CD14-positive monocyte (primary cell): ENCODE results near the gene PCAT6. TPM values are rescaled to one million over a fixed set of nuclear protein-coding genes. Genes with fewer than 3 reads are reported as not detected.

Experiments used
- DNase-seq, 3 donors: peaks; one replicate each; pipeline ENCODE4 v3.0.0-alpha.2; 2011 to 2022
- H2AFZ ChIP-seq: 2 replicates; pipeline ENCODE4 v1.6.0; 2012; ENCODE audit warnings: mild to moderate bottlenecking, low read depth, low read length, inconsistent platforms; ENCODE audit not compliant: insufficient read depth, poor library complexity, severe bottlenecking
- H3K27ac ChIP-seq, 2 donors: 1 replicate in 1 of 2; 2 replicates in 1 of 2; pipeline ENCODE4 v1.5.1; 2012 to 2013; ENCODE audit warnings: low read length in 2 of 2, control low read depth in 1 of 2, inconsistent platforms in 1 of 2, low read depth in 1 of 2, mild to moderate bottlenecking in 1 of 2
- H3K27me3 ChIP-seq, 2 donors: one replicate each; pipeline versions ENCODE4 v1.6.0 to v1.6.1; 2011 to 2013; ENCODE audit warnings: low read length in 2 of 2; ENCODE audit not compliant: control insufficient read depth in 2 of 2, insufficient read depth in 2 of 2
- H3K36me3 ChIP-seq, 2 donors: replicated peaks in 1 of 2; 1 replicate in 1 of 2; 2 replicates in 1 of 2; pipeline versions ENCODE4 v1.5.1 to v1.6.1; 2012 to 2013; ENCODE audit warnings: low read length in 2 of 2, control low read depth in 1 of 2, inconsistent platforms in 1 of 2, mild to moderate bottlenecking in 1 of 2; ENCODE audit not compliant: insufficient read depth in 2 of 2, control insufficient read depth in 1 of 2
- H3K4me1 ChIP-seq, 2 donors: 1 replicate in 1 of 2; 2 replicates in 1 of 2; pipeline versions ENCODE4 v1.5.1 to v1.6.1; 2012 to 2013; ENCODE audit warnings: low read length in 2 of 2, control low read depth in 1 of 2, inconsistent platforms in 1 of 2, mild to moderate bottlenecking in 1 of 2, moderate library complexity in 1 of 2; ENCODE audit not compliant: insufficient read depth in 2 of 2, control insufficient read depth in 1 of 2
- H3K4me2 ChIP-seq: replicated peaks from 2 replicates; pipeline ENCODE3; 2012; ENCODE audit warnings: low read length, moderate library complexity, mild to moderate bottlenecking; ENCODE audit not compliant: poor library complexity, severe bottlenecking; ENCODE audit errors: extremely low read depth
- H3K4me3 ChIP-seq, 3 experiments: fragments of 200-600 bp in 1 of 3; sonication (generic) in 1 of 3; replicated peaks in 1 of 3; 1 replicate in 2 of 3; 2 replicates in 1 of 3; pipeline ENCODE4 v1.5.1; 2011 to 2013; ENCODE audit warnings: low read length in 3 of 3, mild to moderate bottlenecking in 3 of 3, control low read depth in 2 of 3, low read depth in 2 of 3, inconsistent platforms in 1 of 3, moderate library complexity in 1 of 3
- H3K79me2 ChIP-seq: 2 replicates; pipeline ENCODE4 v1.6.0; 2012; ENCODE audit warnings: mild to moderate bottlenecking, control low read depth, inconsistent platforms, low read length, moderate library complexity; ENCODE audit not compliant: insufficient read depth
- H3K9ac ChIP-seq: 2 replicates; pipeline ENCODE4 v1.6.0; 2017; ENCODE audit warnings: low read length, mild to moderate bottlenecking; ENCODE audit not compliant: insufficient read depth, poor library complexity, severe bottlenecking
- H3K9me3 ChIP-seq, 2 donors: replicated peaks in 1 of 2; 1 replicate in 1 of 2; 2 replicates in 1 of 2; pipeline versions ENCODE4 v1.5.1 to v1.6.1; 2012 to 2013; ENCODE audit warnings: low read length in 2 of 2, control low read depth in 1 of 2; ENCODE audit not compliant: control insufficient read depth in 1 of 2, insufficient read depth in 1 of 2
- H4K20me1 ChIP-seq: 2 replicates; pipeline ENCODE4 v1.6.0; 2012; ENCODE audit warnings: mild to moderate bottlenecking, low read length, control low read depth, moderate library complexity; ENCODE audit not compliant: insufficient read depth
- H3K27ac Mint-ChIP-seq, 7 donors: one replicate each; pipeline ENCODE4 v1.8.0; 2020; ENCODE audit warnings: mild to moderate bottlenecking in 7 of 7, mixed read lengths in 7 of 7, moderate library complexity in 6 of 7, inconsistent platforms in 2 of 7
- H3K27me3 Mint-ChIP-seq, 3 donors: one replicate each; pipeline ENCODE4 v1.8.0; 2021 to 2022; ENCODE audit warnings: low read depth in 3 of 3, mild to moderate bottlenecking in 3 of 3, mixed read lengths in 3 of 3, moderate library complexity in 3 of 3, inconsistent platforms in 1 of 3
- H3K36me3 Mint-ChIP-seq, 2 donors: one replicate each; pipeline ENCODE4 v1.8.0; 2020; ENCODE audit warnings: mixed read lengths in 2 of 2, inconsistent platforms in 1 of 2, mild to moderate bottlenecking in 1 of 2
- H3K4me1 Mint-ChIP-seq: one replicate; pipeline ENCODE4 v1.8.0; 2020; ENCODE audit warnings: mild to moderate bottlenecking, mixed read lengths
- H3K4me3 Mint-ChIP-seq, 2 donors: one replicate each; pipeline ENCODE4 v1.8.0; 2020; ENCODE audit warnings: mild to moderate bottlenecking in 2 of 2, mixed read lengths in 2 of 2, moderate library complexity in 1 of 2
- H3K9me3 Mint-ChIP-seq, 7 donors: one replicate each; pipeline ENCODE4 v1.8.0; 2020 to 2022; ENCODE audit warnings: mixed read lengths in 7 of 7, mild to moderate bottlenecking in 6 of 7, moderate library complexity in 6 of 7, inconsistent platforms in 2 of 7
- CTCF ChIP-seq: fragments of 200-600 bp; IDR thresholded peaks from one replicate; pipeline ENCODE4 v1.8.0; 2022; ENCODE audit warnings: antibody characterized with exemption, mild to moderate bottlenecking
- WGBS: methylation state at CpG from one replicate; pipeline ENCODE4 v1.1.5; 2013; ENCODE audit warnings: missing lambda C conversion rate; ENCODE audit not compliant: insufficient coverage; 5-methylcytosine and 5-hydroxymethylcytosine counted together
- intact Hi-C, 2 donors: fragments of 100-400 bp; cut with micrococcal nuclease; formaldehyde crosslinking; loops; one replicate each; pipeline versions ENCODE4 v1.15.0 to v1.15.1; 2023
- polyA plus RNA-seq, 3 donors: library from polyadenylated mRNA; depleted of rRNA in 1 of 3; unstranded in 2 of 3; stranded (reverse) in 1 of 3; fragments of 300-500 nt in 2 of 3; fragments of >200 nt in 1 of 3; fragmentation: Illumina TruSeq in 2 of 3; gene quantifications; 1 replicate in 2 of 3; 2 replicates in 1 of 3; pipeline ENCODE4 v1.2.3, GENCODE V29; 2012 to 2021

PCAT6 gene
- polyA plus RNA-seq, 3 donors = 1.0 TPM; not detected in 2

DNA sequence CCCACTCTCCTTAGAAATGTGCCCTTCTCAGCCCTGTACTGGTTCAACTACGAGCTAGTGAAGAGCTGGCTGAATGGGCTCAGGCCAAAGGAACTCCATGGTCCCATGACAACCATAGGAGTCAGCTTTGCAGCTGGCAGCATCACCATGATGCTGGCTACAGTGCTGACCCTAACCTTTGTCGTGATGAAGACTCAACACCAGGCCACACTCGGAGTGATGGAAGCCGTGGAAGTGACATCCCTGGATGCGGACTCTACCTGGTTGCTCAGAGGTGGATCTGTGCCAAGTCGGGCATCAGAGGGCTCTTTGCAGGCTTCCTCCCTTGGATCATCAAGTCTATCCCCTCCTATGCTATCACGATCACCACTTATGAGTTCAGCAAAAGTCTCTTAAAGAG, 14.1 kb upstream of the PCAT6 start:
- no peak overlapping the region for H2AFZ ChIP-seq
- no peak overlapping the region for H3K27ac ChIP-seq
- H3K4me3 ChIP-seq = no peak overlapping the region
- peaks cover 8% of the 10 kb centered on the region for H3K4me1 Mint-ChIP-seq
- H3K27ac Mint-ChIP-seq = no peak overlapping the region
- no peak overlapping the region for H3K9ac ChIP-seq
- H3K9me3 ChIP-seq = no peaks in the 10 kb centered on the region
- no peak for DNase-seq
- intact Hi-C loops = no loop called here
- H3K36me3 Mint-ChIP-seq = peaks cover 0 to 6% of the 10 kb centered on the region in 2 donors
- 94% methylated on average over 6 of the region's 7 CpGs for WGBS
- H3K4me2 ChIP-seq = no peak overlapping the region
- no peaks in the 10 kb centered on the region for H3K4me1 ChIP-seq
- no peak for TF ChIP-seq CTCF
- H3K36me3 ChIP-seq = no peaks in the 10 kb centered on the region
- H3K27me3 Mint-ChIP-seq = peaks cover 0 to 2% (median 0%) of the 10 kb centered on the region in 3 donors
- H3K79me2 ChIP-seq = peaks cover 82% of the 10 kb centered on the region
- peaks cover 0 to 2% (median 0%) of the 10 kb centered on the region in 7 donors for H3K9me3 Mint-ChIP-seq
- H3K27me3 ChIP-seq = no peaks in the 10 kb centered on the region
- no peak overlapping the region for H3K4me3 Mint-ChIP-seq
- H4K20me1 ChIP-seq = peaks cover 83% of the 10 kb centered on the region

DNA sequence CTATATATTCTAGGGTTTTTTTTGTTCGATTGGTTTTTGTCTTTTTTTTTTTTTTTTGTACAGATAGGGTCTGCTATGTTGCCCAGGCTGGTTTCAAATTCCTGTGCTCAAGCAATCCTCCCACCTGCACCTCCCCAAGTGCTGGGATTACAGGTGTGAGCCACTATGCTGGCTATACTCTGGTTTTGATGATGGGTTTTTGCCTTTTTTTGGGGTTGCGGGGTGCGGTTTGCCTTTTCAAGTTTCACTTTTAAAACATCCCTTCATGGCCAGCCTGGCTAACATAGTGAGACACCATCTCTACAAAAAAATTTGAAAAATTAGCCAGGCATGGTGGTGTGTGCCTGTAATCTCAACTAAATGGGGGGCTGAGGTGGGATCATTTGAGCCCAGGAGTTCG, 12.5 kb upstream of the PCAT6 start:
- no peak for TF ChIP-seq CTCF
- Histone ChIP-seq H3K9ac (no peak overlapping the region), H3K27me3 (no peaks in the 10 kb centered on the region), H3K79me2 (peaks cover 83% of the 10 kb centered on the region), H4K20me1 (peaks cover 84% of the 10 kb centered on the region), H3K4me2 (no peak overlapping the region), H3K9me3 (no peaks in the 10 kb centered on the region), H3K36me3 (no peaks in the 10 kb centered on the region), H2AFZ (no peak overlapping the region), H3K4me1 (peaks cover 6% of the 10 kb centered on the region in 2 donors), H3K4me3 (no peak overlapping the region), H3K27ac (no peak overlapping the region)
- Mint-ChIP-seq H3K9me3 (peaks cover 0 to 2% (median 0%) of the 10 kb centered on the region in 7 donors), H3K36me3 (peaks cover 0 to 6% of the 10 kb centered on the region in 2 donors), H3K27me3 (peaks cover 0 to 2% (median 0%) of the 10 kb centered on the region in 3 donors), H3K27ac (no peak overlapping the region), H3K4me1 (peaks cover 16% of the 10 kb centered on the region), H3K4me3 (no peak overlapping the region)
- intact Hi-C loops = no loop called here
- WGBS = no CpG with 5 or more reads among the region's 4 CpGs
- no peak for DNase-seq
